Activated CD4-positive, CD25-positive, alpha-beta regulatory T cell (primary cell): ENCODE measurements around the gene CCDC34.
"Not testable (repeated sequence)": the region's sequence is repeated elsewhere in the genome, so short reads cannot be mapped to it uniquely, and the experiment has no call there.

Source experiments
- DNase-seq, 4 experiments: peaks; one replicate each; lab custom pipeline; 2025; lab: John Stamatoyannopoulos, UW

The CCDC34 gene

DNA sequence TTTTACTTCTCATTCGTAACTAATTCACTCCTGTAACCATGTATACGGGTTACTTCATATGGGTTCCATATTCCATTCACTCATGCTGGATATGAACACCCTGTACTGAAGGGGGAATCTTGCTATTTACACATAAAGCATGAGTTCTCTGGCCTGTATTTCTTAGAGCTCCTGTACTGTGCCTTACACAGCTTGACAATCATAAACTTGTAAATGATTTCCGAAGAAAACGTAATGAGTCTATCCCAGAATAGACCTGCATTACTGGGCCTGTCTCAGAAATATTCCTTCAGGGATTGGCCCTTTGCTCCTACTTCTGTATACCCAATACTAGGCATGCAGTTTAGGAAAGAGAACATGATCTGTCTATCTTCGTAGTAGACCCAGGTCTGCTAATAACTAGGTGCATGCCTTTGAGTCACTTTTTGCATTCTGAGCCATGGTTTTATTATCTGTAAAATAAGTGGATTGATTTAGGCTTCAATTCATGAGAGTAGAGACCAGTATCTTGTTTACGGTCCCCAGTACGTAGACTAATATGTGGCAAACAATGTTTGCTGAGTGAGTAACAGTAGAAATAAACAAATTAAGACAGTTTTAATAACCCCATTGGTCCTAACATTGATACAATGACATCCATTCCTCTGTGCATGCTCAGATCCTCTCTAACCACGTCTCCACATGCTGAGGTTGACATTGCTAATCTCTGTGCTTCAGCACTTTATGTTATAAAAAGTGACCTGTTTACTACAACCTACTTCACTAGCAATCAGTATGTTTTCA, 1.2 kb downstream of the CCDC34 start:
- no peak for DNase-seq

DNA sequence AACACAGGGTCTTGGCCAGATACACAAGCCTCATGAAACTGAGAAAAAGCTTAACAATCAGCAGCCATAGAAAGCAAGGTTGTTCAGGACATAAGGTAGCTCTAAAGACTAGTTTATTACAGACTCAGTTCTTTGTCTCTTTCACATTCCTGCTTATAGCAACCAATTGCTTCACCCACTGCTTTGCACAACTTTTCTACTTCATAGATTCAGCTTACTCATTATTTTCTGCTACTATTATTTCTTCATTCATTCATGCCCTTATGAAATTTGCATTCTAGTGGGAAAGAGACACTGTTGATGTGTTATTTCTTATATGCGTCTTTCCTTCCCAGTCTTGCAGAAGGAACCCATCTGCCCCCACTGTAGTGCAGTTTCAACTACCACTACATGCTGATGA, 4.7 kb downstream of the CCDC34 start:
- DNase-seq: no peak

DNA sequence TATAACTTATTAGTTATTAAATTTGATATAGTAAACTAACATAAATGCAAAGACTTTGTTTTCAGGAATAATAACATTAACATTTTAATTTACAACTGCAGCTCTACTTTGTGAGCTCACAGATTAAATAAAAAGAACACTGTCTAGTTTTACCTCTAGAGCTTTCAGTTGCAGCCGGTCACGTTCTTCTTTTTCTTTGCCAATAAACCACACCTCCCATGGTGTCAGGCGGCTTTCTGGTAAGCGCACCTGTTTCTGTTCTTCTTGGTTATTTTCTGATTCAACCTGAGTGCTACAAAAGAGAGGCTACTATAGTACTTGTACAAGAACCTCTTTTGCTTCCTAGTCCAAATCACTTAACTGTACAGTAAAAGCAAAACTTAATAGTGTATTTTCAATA, 5.8 kb downstream of the CCDC34 start:
- no peak for DNase-seq

DNA sequence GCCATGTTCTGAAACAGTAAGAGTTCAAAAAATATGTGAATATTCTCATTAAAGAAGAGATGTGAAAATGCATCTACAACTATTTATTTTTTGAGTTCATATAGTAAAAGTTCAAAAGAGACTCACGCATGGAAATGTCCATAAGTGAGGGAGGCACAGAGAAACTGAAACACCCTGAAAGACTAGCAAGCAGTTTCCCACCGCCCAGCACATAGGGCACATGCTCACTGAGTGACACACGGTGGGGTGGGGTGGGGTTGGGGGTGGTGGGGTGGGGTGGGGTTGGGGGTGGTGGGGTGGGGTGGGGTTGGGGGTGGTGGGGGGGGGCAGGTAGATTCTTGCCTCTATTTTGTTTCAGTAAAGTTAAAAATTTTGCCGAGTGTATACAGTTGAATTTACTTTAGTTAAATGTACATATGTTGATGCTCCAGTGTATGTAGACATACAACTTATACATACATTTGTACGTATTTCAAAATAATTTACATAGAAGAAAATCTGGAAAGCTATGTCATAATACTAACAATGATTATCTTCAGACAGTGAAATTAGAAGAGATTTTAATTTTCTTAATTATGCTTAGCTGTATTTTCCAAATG, 6.3 kb downstream of the CCDC34 start:
- DNase-seq: no peak

DNA sequence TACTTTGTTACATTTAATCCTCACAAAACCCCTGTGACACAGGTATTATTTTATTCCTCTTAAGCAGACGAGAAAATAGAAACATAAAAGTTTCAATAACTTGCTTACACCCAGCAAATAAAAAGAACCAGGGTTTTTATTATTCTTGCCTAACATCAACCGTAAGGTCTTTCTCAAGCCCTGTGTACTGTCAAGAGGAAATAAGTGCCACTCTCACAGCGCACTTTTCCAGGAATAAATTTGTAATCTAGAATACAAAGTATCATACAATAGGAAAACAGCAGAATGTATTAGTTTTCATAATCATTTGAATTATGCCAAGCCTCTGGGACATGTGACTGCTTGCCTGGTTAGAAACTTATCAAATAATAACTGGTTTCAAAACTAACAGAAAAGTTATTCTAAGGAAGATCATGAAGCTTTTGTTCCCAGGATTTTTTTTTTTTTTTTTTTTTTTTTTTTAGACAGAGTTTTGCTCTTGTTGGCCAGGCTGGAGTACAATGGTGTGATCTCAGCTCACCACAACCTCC, 7.4 kb downstream of the CCDC34 start:
- no peak for DNase-seq

DNA sequence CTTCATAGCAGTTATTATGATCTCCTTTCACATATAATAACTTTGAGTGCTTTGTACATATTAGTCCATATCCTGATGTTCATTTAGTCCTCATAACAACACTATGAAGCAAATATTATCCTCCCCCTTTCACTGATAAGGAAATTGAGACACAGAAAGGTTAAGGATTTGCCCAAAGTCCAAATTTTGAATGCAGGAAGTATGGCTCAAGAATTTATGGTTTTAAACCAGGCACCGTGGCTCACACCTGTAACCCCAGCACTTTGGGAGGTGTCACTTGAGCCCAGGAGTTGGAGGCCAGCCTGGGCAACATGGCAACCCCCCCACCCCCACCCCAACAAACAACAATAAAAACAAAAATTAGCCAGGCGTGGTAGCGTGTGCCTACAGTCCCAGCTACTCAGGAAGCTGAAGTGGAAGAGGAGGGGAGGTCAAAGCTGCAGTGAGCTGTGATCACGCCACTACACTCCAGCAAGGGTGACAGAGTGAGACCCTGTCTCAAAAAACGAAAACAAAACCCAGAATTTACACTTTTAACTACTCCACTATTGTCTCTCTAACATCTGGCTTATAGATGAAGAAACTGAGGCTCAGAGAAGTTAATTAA, 8.6 kb downstream of the CCDC34 start:
- DNase-seq: no peak

DNA sequence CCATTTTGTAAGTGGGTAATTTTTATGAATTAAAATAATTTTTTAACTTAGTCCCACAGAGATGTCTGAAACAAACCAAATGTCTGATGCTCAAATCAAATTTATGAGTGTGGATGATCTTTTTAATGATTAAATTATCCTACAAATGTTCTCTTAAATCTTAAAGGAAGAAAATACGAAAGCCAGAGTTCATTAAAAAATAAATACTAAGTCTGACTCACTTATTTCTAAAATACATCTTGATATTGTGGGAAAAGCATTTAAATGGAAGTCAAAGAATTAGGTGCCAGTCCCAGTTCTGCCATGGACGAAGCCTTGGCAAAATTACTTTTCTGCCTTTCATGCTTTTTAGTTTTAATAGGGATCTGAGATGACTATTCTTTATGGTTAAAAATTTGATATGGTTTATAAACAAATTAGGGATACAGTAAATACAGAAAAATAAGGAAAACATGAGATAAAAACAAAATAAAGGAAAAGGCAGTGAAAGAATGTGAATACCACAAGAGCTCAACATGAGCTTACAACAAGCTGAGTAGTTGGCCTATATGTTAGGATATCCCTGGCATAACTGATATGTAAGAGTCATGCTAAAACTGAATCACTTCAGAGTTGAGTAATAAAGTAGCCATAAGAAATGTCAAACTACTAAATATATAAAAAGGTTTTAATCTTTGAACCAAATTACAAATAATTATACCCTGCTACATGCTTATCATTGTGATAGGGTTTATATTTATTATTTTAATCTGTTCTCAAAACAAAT, 9.2 kb downstream of the CCDC34 start:
- DNase-seq: no peak

DNA sequence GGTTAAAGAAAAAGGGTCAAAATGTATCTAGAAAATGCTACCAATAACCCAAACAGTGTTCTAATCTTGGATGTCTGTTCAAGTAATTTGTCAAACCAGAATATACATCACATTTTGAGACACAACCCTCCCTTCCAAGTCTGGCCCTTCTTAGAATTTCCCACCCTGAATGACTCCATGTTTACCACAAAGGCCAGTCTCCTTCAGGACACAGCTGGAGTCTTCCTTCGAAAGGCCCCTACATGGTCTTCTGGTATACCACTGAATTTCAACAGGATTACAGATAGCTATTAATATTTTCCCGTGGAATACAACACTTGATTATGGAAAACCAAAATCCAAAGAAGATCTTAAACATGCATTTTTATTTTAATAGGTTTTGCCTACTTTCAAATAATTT, 10.2 kb downstream of the CCDC34 start:
- no peak for DNase-seq

DNA sequence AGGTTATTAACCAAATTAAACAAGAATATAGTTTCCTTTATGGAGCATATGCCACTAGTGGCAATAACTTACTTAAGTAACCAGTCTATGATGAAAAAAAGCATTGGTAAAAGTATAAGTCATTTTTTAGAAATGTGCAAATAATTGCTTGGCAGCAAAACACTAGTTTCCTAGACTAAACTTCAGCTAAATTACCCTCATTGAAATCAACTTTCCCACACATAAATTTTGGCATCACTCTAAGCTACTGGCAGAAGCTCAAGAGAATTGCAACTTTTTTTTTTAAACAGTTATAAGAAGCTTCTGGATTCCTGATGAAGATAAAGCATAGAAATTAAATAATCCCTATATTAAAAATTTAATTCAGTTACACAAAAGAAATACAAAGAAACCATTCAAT, 12.5 kb downstream of the CCDC34 start:
- DNase-seq: no peak

DNA sequence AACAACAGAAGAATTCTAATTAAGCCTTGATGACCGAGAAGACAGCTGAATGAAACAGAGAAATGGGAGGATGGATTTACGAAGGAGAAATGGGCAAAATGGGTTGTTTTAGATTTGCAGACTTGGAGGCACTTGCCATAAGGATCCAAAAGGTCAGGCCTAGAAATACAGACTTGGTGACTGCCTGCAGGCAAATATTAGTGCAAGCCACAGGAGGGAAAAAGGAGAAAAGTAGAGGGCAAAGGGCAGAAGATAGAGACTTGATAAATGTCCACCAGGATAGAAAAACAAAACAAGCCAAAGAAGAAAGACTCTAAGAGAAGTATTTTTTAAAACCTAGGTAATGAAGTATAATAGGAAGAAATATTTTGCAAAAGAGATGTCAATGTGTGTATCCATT, 13.1 kb downstream of the CCDC34 start:
- DNase-seq: no peak

DNA sequence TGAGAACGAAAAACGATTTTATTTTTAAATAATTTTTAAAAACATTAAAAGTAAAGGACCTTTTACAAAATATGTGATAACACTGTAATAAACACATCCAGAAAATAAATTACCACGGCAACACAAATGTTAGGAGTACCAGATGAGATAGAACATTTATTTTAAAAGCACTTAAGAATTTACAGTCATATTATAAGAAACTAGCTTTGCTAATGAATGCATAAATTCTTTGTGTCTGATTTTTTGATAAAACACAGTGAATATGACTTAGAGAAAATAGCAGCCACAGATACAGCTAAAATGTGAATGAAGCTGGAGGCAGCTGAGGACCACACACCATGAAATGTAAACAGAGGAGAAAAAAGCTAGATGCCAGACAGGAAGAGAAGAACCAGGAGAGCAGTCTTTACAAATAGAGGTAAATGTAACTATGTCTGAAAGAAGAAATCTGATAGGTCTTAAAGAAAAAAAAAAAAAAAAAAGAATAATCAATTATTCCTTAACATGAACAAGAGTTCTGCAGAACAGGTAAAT, 14.6 kb downstream of the CCDC34 start:
- DNase-seq: no peak

DNA sequence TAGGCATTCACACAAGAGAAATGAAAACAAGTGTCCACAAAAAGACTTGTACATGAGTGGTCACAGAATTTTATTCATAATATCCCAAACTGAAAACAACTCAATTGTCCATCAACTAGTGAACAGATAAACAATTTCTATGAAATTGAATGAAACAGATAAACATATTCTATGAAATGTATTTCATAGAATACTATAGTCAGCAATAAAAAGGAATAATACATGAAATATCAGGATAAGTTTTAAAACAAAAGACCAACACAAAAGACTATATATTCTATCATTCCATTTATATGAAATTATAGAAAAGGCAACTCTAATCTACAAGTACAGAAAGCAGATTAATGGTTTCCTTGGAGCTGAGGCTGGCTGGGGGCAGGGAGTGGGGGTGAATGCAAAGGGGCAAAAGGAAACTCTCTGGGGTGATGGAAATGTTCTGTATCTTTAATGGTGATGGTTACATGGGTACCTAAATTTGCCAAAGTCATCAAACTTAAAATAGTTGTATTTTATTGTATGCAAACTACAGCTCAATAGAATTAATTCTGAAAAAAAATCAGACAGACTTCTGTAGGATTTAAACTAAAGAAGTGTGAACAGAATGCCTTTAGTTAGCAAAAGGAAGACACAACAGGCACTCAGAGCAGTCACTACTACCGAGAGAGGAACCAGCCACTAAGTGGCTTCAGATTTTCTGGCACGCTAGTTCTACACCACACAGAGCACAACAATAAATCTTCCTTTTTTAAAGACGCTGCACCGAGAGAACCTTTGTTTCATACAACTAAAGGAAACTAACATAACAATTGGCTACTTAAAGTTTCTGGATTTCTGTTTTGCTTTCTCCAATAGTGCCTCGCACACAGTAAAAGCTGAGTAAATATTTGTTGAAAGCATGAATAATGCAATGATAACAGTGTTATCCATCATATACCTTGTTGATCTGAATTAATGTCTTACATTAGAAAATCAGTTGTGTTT, 15.4 kb downstream of the CCDC34 start:
- no peak for DNase-seq

DNA sequence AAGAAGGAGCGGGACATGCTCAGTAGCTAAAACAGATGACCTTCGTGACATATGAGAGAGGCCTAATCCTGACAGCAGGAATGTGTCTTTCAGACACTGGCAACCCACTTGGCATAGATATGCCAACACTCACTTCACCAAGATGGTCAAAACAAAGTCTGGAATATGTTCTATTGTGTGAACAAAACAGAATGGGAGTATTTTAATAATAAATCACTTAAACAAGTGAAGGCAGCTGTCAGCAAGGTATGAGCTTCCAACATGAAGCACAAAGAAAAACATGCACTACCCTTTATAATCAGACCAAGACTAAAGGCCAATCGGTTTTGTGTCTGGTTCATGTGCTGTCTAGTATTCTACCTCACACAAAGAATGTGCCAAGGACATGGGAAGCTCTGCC, 23.1 kb downstream of the CCDC34 start:
- DNase-seq: no peak

DNA sequence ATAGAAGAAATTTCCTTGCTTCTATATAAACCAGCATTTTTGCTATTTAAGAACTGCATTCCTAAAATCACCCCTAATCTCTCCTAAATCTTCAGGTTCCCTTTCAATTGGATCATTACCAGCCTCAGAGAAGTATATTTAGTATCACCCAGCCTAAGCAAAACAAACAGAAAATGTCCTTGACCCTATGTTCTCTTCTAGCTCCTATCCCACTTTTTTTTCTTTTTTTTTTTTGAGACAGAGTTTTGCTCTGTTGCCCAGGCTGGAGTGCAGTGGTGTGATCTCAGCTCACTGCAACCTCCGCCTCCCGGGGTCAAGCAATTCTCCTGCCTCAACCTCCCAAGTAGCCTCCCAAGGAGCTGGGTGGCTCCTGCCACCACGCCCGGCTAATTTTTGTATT, 28.3 kb downstream of the CCDC34 start:
- not testable (repeated sequence) for DNase-seq

DNA sequence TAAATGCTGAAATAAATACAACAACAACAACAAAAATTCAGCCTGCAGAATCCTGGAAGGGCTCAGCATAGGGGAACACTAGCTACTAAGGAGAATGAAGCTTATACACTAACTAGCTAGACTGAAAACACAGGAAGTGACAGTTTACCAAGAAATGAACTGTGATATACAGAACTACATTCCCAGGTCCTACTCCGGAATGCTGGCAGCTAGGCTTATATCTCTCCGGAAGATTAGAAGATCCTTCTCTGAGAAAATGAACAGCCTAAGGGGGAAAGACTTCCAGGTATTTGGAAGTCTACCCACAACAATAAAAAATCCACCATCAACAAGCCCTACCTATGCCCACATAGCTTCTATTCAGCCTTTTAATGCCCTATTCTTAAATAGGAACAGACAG, 31.0 kb downstream of the CCDC34 start:
- DNase-seq: no peak

DNA sequence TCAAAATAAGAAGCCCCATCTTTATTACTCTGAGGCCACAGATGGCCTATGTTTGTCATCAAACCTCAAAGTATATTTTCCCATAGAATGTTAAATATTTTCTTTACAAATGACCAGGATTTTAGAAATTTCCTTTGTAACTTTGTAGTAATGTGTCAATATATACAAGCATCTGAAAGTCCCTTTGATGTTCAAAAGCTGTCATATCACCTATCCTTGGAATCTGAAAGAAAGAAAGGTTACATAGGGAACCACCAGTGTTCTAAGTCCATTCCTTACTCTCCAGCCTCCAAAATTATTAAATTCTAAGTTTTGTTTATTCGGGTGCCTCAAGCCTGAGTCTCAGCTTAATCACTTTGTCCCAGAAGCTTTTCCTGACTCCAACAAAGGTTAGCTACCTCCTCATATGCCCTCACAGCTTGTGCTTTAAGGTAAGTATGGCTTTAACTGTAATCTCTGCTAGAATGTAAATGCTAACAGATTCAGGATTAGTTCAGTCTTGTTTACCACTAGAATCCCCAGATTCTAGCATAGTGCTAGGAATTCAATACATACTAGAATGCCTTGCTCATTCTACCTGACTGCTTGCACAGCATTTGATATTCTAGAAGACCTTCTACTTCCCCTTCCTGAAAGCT, 32.3 kb downstream of the CCDC34 start:
- no peak for DNase-seq

DNA sequence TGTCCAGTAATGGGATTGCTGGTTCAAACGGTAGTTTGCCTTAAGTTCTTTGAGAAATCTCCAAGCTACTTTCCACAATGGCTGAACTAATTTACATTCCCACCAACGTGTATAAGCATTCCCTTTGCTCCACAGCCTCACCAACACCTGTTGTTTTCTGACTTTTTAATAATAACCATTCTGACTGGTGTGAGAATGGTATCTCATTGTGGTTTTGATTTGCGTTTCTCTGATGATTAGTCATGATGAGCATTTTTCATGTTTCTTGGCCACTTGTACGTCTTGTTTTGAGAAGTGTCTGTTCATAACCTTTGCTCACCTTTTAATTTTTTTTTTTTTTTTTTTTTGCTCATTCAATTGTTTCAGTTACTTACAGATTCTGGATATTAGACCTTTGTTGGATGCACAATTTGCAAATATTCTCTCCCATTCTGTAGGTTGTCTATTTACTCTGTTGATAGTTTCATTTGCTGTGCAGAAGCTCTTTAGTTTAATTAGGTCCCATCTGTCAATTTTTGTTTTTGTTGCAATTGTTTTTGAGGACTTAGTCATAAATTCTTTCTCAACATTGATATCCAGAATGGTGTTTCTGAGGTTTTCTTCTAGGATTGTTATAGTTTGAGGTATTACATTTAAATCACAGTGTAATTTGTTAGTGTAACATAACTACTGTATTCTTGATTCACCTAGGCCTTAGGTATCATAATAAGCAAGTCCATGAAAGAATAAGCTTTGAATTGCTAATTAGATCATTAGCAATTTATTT, 33.0 kb downstream of the CCDC34 start:
- DNase-seq: no peak

DNA sequence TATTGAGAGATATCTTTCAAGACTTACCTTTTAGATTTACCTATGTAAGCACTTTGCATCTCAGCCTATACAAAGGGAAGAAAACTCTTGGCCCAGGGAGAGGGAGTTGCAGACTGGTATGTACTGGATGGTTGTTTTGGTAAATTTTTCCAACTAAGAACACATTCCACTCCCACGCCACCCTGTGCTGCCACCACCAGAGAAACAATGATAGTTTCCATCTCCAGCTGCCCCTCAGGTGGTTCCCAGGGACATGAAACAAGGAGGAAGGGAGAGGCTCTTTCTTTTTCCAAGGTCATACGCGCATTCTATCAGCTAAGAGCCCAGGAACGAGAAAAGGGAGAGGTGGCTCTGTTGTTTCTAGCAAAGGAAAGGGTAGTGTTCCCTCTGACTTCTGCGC, 34.4 kb downstream of the CCDC34 start:
- DNase-seq: no peak

DNA sequence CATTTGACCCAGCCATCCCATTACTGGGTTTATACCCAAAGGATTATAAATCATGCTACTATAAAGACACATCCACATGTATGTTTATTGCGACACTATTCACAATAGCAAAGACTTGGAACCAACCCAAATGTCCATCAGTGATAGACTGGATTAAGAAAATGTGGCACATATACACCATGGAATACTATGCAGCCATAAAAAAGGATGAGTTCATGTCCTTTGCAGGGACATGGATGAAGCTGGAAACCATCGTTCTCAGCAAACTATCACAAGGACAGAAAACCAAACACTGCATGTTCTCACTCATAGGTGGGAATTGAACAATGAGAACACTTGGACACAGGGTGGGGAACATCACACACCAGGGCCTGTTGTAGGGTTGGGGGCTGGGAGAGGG, 36.0 kb downstream of the CCDC34 start:
- not testable (repeated sequence) for DNase-seq

DNA sequence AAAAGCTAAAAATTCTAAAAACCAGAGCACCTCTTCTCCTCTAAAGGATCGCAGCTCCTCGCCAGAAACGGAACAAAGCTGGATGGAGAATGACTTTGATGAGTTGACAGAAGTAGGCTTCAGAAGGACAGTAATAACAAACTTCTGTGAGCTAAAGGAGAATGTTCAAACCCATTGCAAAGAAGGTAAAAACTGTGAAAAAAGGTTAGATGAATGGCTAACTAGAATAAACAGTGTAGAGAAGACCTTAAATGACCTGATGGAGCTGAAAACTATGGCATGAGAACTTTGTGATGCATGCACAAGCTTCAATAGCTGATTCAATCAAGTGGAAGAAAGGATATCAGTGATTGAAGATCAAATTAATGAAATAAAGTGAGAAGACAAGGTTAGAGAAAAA, 40.8 kb downstream of the CCDC34 start:
- DNase-seq: not testable (repeated sequence)
